Measurements from ENCODE around the gene ERG. TPM values are rescaled to one million over a fixed set of nuclear protein-coding genes. Genes with fewer than 3 reads are reported as not detected.

Gene ERG
- total RNA-seq, 1 donor from 2014 or later: not detected

- no peak for DNase-seq
- Mint-ChIP-seq H3K4me1 (no peaks in the 10 kb centered on the region), H3K36me3 (ENCODE audit: low read depth) (no peaks in the 10 kb centered on the region), H3K4me3 (no peak overlapping the region), H3K9me3 (no peaks in the 10 kb centered on the region), H3K27ac (no peak overlapping the region), H3K27me3 (no peaks in the 10 kb centered on the region)
- ChIA-PET CTCF (no interaction called here), POLR2A (no interaction called here)
- intact Hi-C loops (cut with micrococcal nuclease): no loop called here
- no peak for TF ChIP-seq CTCF (IDR thresholded peaks at IDR 0.05)
- ATAC-seq (ENCODE audit: low read depth): no peak
These were observed 73.8 kb downstream of the ERG start for GRCh38 chr21:38424305-38425019.

- Mint-ChIP-seq H3K27me3 (no peaks in the 10 kb centered on the region), H3K9me3 (no peaks in the 10 kb centered on the region), H3K4me1 (no peaks in the 10 kb centered on the region), H3K36me3 (ENCODE audit: low read depth) (no peaks in the 10 kb centered on the region), H3K4me3 (no peak overlapping the region), H3K27ac (no peak overlapping the region)
- ChIA-PET CTCF (no interaction called here), POLR2A (no interaction called here)
- no peak for TF ChIP-seq CTCF (IDR thresholded peaks at IDR 0.05)
- intact Hi-C loops (cut with micrococcal nuclease): no loop called here
- no peak for ATAC-seq (ENCODE audit: low read depth)
- no peak for DNase-seq
These were observed 76.2 kb downstream of the ERG start for GRCh38 chr21:38422082-38422481.

GRCh38 chr21:38420140-38420539 lies 78.1 kb downstream of the ERG start:
- DNase-seq (no peak), ATAC-seq (ENCODE audit: low read depth) (no peak)
- H3K27ac Mint-ChIP-seq: no peak overlapping the region
- intact Hi-C loops (cut with micrococcal nuclease): no loop called here
- H3K27me3 Mint-ChIP-seq: no peaks in the 10 kb centered on the region
- H3K36me3 Mint-ChIP-seq (ENCODE audit: low read depth): no peaks in the 10 kb centered on the region
- no peaks in the 10 kb centered on the region for H3K4me1 Mint-ChIP-seq
- H3K9me3 Mint-ChIP-seq: no peaks in the 10 kb centered on the region
- no peak overlapping the region for H3K4me3 Mint-ChIP-seq
- ChIA-PET POLR2A (no interaction called here), CTCF (no interaction called here)
- TF ChIP-seq CTCF (IDR thresholded peaks at IDR 0.05): no peak

- intact Hi-C loops (cut with micrococcal nuclease): no loop called here
- no peak for TF ChIP-seq CTCF (IDR thresholded peaks at IDR 0.05)
- H3K9me3 Mint-ChIP-seq: no peaks in the 10 kb centered on the region
- no peaks in the 10 kb centered on the region for H3K4me1 Mint-ChIP-seq
- H3K4me3 Mint-ChIP-seq: no peak overlapping the region
- DNase-seq: no peak
- H3K36me3 Mint-ChIP-seq (ENCODE audit: low read depth): no peaks in the 10 kb centered on the region
- ATAC-seq (ENCODE audit: low read depth): no peak
- H3K27me3 Mint-ChIP-seq: no peaks in the 10 kb centered on the region
- CTCF ChIA-PET: no interaction called here
- POLR2A ChIA-PET: no interaction called here
- no peak overlapping the region for H3K27ac Mint-ChIP-seq
These were observed 80.6 kb downstream of the ERG start for GRCh38 chr21:38417726-38418125.

GRCh38 chr21:38416791-38417190 lies 81.5 kb downstream of the ERG start:
- no peak overlapping the region for H3K4me3 Mint-ChIP-seq
- no peak for TF ChIP-seq CTCF (IDR thresholded peaks at IDR 0.05)
- H3K9me3 Mint-ChIP-seq: peaks cover 5% of the 10 kb centered on the region
- no peak overlapping the region for H3K27ac Mint-ChIP-seq
- CTCF ChIA-PET: no interaction called here
- no peak for DNase-seq
- ATAC-seq (ENCODE audit: low read depth): no peak
- H3K4me1 Mint-ChIP-seq: no peaks in the 10 kb centered on the region
- intact Hi-C loops (cut with micrococcal nuclease): no loop called here
- POLR2A ChIA-PET: no interaction called here
- H3K27me3 Mint-ChIP-seq: no peaks in the 10 kb centered on the region
- H3K36me3 Mint-ChIP-seq (ENCODE audit: low read depth): no peaks in the 10 kb centered on the region
